Neural cell (in vitro differentiated cells): ENCODE measurements around the gene GSTO2.
A peak's percentile ranks its signal among the peaks of the same experiment; 100 is the strongest.

Source experiments
- CTCF ChIP-seq: fragments of 450-650 bp; IDR thresholded peaks from 2 replicates; pipeline ENCODE4 v1.5.1; 2014; ENCODE audit warnings: antibody characterized with exemption, mild to moderate bottlenecking, moderate library complexity; ENCODE audit not compliant: poor library complexity, severe bottlenecking
- EZH2 ChIP-seq: fragments of 200-600, 300-800 bp; shearing (Covaris generic), sonication (generic); IDR thresholded peaks from 2 replicates; pipeline ENCODE4 v1.6.1; 2014; ENCODE audit warnings: antibody characterized with exemption, low read length, borderline replicate concordance, mild to moderate bottlenecking; ENCODE audit not compliant: insufficient read depth, poor library complexity, severe bottlenecking
- POLR2AphosphoS5 ChIP-seq: IDR thresholded peaks from 2 replicates; pipeline ENCODE4 v1.6.1; 2012
- RAD21 ChIP-seq: fragments of 450-650 bp; conservative IDR thresholded peaks from 2 replicates; pipeline ENCODE4 v1.6.1; 2014; ENCODE audit warnings: antibody characterized with exemption, mild to moderate bottlenecking, moderate library complexity

- TF ChIP-seq EZH2 (no peak), CTCF (no peak), RAD21 (no peak), POLR2AphosphoS5 (peak; percentile 57)
Measured at GRCh38 chr10:104231784-104232612, 37.0 kb upstream of the GSTO2 start, which contains the start of gene CFAP43.
